Kidney (tissue), 14 donors: ENCODE results near the gene SPON1. TPM values are rescaled to one million over a fixed set of nuclear protein-coding genes. Genes with fewer than 3 reads are reported as not detected.
"Not testable (repeated sequence)": the region's sequence is repeated elsewhere in the genome, so short reads cannot be mapped to it uniquely, and the experiment has no call there.

Experiments used
- DNase-seq, 5 donors: peaks; one replicate each; pipeline ENCODE4 v3.0.0-alpha.2; 2013 to 2020
- FAIRE-seq: peaks from 2 replicates; lab custom pipeline; 2012; peaks lifted over from hg19 to GRCh38; lab: Jason Lieb, UNC
- H3K27ac ChIP-seq, 2 donors: one replicate each; pipeline ENCODE4 v1.7.0; 2013; ENCODE audit warnings: low read depth in 2 of 2, low read length in 2 of 2, inconsistent platforms in 1 of 2
- H3K27me3 ChIP-seq: one replicate; pipeline ENCODE4 v1.7.1; 2013; ENCODE audit warnings: low read length, inconsistent platforms; ENCODE audit not compliant: control insufficient read depth, insufficient read depth
- H3K36me3 ChIP-seq, 3 donors: one replicate each; pipeline versions ENCODE4 v1.7.0 to v1.7.1; 2013; ENCODE audit warnings: low read length in 3 of 3, control low read depth in 1 of 3, inconsistent platforms in 1 of 3; ENCODE audit not compliant: insufficient read depth in 3 of 3, control insufficient read depth in 2 of 3
- H3K4me1 ChIP-seq, 3 donors: one replicate each; pipeline versions ENCODE4 v1.7.0 to v1.7.1; 2013; ENCODE audit warnings: low read length in 3 of 3, inconsistent platforms in 1 of 3, low read depth in 1 of 3; ENCODE audit not compliant: control insufficient read depth in 2 of 3, insufficient read depth in 2 of 3
- H3K4me3 ChIP-seq, 3 donors: one replicate each; pipeline versions ENCODE4 v1.7.0 to v1.8.1; 2013; ENCODE audit warnings: low read length in 3 of 3, control low read depth in 1 of 3, inconsistent platforms in 1 of 3
- H3K9ac ChIP-seq, 3 donors: one replicate each; pipeline versions ENCODE4 v1.7.0 to v1.7.1; 2013; ENCODE audit warnings: low read length in 3 of 3, control low read depth in 1 of 3, inconsistent platforms in 1 of 3
- H3K9me3 ChIP-seq, 3 donors: one replicate each; pipeline versions ENCODE4 v1.7.0 to v1.7.1; 2013; ENCODE audit warnings: low read length in 3 of 3, control low read depth in 1 of 3, inconsistent platforms in 1 of 3; ENCODE audit not compliant: control insufficient read depth in 2 of 3, insufficient read depth in 1 of 3
- intact Hi-C: fragments of 100-400 bp; cut with DNase I; formaldehyde crosslinking; loops from one replicate; pipeline ENCODE4 v1.11.1; 2022
- polyA plus RNA-seq: library from polyadenylated mRNA; stranded (reverse); fragments of 350-450 nt; fragmentation: Illumina TruSeq; extraction: RNeasy Lipid Tissue Mini Kit (QIAGEN cat#74804); gene quantifications from one replicate; pipeline ENCODE4 v1.2.3, GENCODE V29; 2014; ENCODE audit warnings: low read depth, low replicate concordance; ENCODE audit not compliant: insufficient read depth
- total RNA-seq: library from RNA; stranded (reverse); fragmentation: NEBNext Ultra II Directional; extraction: Animal tissue kit (Norgen Biotek cat#: 25700); gene quantifications from one replicate; pipeline ENCODE4 v1.2.1, GENCODE V29; 2021
- TF ChIP-seq, protein P1 (sequence below): IDR thresholded peaks from 3 replicates; pipeline ENCODE4 v1.5.1; 2012; ENCODE audit warnings: mild to moderate bottlenecking, moderate library complexity, borderline replicate concordance; ENCODE audit not compliant: insufficient read depth; ENCODE audit errors: extremely low read depth
- donor health status: control.
- donor health status: control.
- donor health status: control.
- donor health status: control.
- donor health status: control.
- donor health status: DM: yes; HTN: yes; CAD: no.
- donor health status: Normal renal cell carcinoma (clear cell type).

SPON1 gene
- total and polyA plus RNA-seq, 2 donors from 2014 or later: 3.8 to 77.9 TPM

DNA sequence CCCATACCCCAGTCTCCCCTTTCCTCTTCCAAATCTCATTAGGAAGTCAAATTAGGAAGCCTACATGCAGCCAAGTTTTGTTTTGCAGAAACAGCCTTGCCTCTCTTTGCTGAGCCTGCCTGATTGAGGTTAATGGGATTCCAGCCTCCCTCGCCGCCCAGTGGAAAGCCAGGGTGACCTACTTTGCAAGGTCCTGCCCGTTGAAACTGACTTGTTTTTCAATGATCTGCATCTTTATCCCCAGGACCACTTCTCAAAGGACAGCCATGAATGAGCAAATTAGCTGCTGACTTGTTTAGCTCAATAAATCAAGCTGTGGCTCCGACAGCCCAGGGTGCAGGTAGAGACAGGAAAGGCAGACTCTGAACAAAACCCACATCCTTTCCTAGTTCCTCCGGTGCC lies 286.1 kb downstream of the SPON1 start:
- FAIRE-seq: no peak

DNA sequence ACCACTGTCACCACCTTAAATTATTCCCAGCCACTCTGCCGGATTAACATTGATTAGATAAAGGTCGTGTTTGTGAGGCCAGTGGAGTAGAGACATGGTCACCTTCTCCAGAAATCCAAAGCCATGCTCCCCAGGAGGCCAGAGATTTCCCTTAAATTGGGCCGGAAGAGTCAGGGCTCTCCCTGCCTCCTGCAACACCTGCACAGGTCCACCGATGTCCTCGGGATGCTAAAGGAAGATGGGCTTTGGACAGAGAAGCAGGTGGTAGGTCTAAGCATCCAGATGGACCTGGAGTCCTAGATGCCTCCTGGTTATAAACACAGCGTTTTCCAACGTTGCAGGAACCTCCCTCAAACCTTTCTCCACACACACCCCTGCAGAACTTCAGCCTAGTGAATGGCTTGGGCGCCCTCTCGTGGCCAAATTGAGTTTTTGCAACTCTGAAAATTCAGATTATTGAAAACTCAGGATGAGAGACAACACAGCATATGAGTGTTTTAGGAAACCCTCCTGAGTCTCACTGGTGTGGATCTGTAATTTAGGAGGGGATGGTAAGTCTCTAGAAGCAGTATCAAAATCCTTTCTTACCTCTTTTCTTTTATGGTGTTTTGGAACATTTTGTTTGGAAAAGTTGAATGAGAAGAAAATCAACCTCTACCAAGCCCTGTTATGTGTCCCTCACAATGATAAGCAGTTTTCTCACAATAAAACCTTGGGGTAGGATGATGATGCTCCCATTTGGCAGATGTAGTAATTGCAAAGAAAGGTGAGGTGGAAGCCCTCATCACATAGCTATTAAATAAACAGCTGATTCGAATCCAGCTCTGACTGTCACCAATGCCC lies 286.8 kb downstream of the SPON1 start:
- Histone ChIP-seq H3K9me3 (no peaks in the 10 kb centered on the region), H3K27me3 (no peaks in the 10 kb centered on the region), H3K36me3 (no peaks in the 10 kb centered on the region), H3K4me1 (peaks cover 0 to 6% (median 0%) of the 10 kb centered on the region in 3 donors), H3K9ac (no peak overlapping the region), H3K4me3 (no peak overlapping the region), H3K27ac (no peak overlapping the region)
- DNase-seq: peak in 4 of 5 donors; percentile 68 to 85 (median 72)
- no peak for FAIRE-seq
- intact Hi-C loops: no loop called here
- TF ChIP-seq, protein P1, sequence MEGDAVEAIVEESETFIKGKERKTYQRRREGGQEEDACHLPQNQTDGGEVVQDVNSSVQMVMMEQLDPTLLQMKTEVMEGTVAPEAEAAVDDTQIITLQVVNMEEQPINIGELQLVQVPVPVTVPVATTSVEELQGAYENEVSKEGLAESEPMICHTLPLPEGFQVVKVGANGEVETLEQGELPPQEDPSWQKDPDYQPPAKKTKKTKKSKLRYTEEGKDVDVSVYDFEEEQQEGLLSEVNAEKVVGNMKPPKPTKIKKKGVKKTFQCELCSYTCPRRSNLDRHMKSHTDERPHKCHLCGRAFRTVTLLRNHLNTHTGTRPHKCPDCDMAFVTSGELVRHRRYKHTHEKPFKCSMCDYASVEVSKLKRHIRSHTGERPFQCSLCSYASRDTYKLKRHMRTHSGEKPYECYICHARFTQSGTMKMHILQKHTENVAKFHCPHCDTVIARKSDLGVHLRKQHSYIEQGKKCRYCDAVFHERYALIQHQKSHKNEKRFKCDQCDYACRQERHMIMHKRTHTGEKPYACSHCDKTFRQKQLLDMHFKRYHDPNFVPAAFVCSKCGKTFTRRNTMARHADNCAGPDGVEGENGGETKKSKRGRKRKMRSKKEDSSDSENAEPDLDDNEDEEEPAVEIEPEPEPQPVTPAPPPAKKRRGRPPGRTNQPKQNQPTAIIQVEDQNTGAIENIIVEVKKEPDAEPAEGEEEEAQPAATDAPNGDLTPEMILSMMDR: peak; percentile 94

More for the DNA sequence above, 286.1 kb downstream of the SPON1 start:
- H3K27ac ChIP-seq: no peak overlapping the region
- peaks cover 0 to 6% (median 0%) of the 10 kb centered on the region in 3 donors for H3K4me1 ChIP-seq
- TF ChIP-seq, protein P1: peak; percentile 11
- no peaks in the 10 kb centered on the region for H3K36me3 ChIP-seq
- H3K27me3 ChIP-seq: no peaks in the 10 kb centered on the region
- H3K9ac ChIP-seq: no peak overlapping the region
- intact Hi-C loops: no loop called here
- no peak overlapping the region for H3K4me3 ChIP-seq
- H3K9me3 ChIP-seq: no peaks in the 10 kb centered on the region
- DNase-seq: peak in 3 of 5 donors; percentile 32 to 58 (median 40)

DNA sequence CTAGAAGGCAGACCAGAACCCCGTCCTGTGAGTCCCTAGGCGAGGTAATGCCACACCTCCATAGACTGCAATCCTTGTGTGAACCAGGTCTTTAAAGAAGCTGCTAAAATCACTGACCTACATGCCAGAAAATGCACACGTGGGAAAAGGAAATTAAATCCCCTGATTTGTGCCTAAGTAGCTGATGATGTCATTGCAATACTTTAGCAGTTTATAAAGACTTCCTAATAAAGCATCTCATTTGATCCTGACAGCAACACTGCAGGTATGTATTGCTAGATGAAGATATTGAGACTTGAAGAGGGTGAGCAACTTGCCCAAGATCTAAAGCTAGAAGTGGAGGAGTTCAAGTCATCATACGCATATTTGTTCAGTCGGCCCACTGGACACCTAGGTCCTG lies 289.2 kb downstream of the SPON1 start:
- FAIRE-seq (no peak), DNase-seq (no peak)
- H3K27ac ChIP-seq: no peak overlapping the region
- H3K4me1 ChIP-seq: peaks cover 0 to 6% (median 0%) of the 10 kb centered on the region in 3 donors
- no peak overlapping the region for H3K4me3 ChIP-seq
- intact Hi-C loops: loop anchor here (5.0 kb wide), 1 partner anchor 294 kb away; no protein-coding TSS in a partner anchor
- no peaks in the 10 kb centered on the region for H3K27me3 ChIP-seq
- H3K9ac ChIP-seq: no peak overlapping the region
- no peaks in the 10 kb centered on the region for H3K36me3 ChIP-seq
- H3K9me3 ChIP-seq: no peaks in the 10 kb centered on the region
- TF ChIP-seq, protein P1: no peak

DNA sequence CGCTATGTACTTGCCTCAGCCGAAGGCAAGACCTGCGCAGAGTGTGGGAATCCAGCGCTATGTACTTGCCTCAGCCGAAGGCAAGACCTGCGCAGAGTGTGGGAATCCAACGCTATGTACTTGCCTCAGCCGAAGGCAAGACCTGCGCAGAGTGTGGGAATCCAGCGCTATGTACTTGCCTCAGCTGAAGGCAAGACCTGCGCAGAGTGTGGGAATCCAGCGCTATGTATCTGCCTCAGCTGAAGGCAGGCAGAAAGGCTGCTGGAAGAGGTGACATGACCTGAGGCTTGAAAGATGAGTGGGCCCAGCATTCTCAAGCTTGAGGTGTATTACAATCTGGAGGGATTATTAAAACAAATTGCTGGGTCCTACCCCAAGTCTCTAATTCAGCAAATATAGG lies 290.0 kb downstream of the SPON1 start:
- intact Hi-C loops: loop anchor here (5.0 kb wide), 1 partner anchor 295 kb away; no protein-coding TSS in a partner anchor
- not testable (repeated sequence) for FAIRE-seq

More for the DNA sequence above, 290.0 kb downstream of the SPON1 start:
- H3K9ac ChIP-seq, H3K9me3 ChIP-seq, H3K4me3 ChIP-seq, H3K4me1 ChIP-seq, H3K36me3 ChIP-seq, H3K27ac ChIP-seq, DNase-seq, H3K27me3 ChIP-seq: not testable (repeated sequence)
